Gastroesophageal sphincter (tissue), 4 donors: ENCODE measurements around the gene C15orf39. TPM values are rescaled to one million over a fixed set of nuclear protein-coding genes. Genes with fewer than 3 reads are reported as not detected.

Experiments used
- ATAC-seq: fragments of 150-250 bp; one replicate; pipeline ENCODE4 v1.9.1; 2016; ENCODE audit warnings: mild to moderate bottlenecking, moderate library complexity
- H3K27ac ChIP-seq, 4 donors: fragments of 200-600 bp; sonication (generic) in 3 of 4; 1 replicate in 3 of 4; 2 replicates in 1 of 4; pipeline ENCODE4 v1.5.1; 2016 to 2019
- H3K27me3 ChIP-seq: fragments of 200-600 bp; sonication (generic); one replicate; pipeline ENCODE4 v1.5.1; 2019
- H3K36me3 ChIP-seq, 2 donors: fragments of 200-600 bp; sonication (generic); one replicate each; pipeline ENCODE4 v1.5.1; 2019; ENCODE audit warnings: control low read depth in 1 of 2
- H3K4me1 ChIP-seq, 3 donors: fragments of 200-600 bp; sonication (generic); 1 replicate in 2 of 3; 2 replicates in 1 of 3; pipeline ENCODE4 v1.5.1; 2016 to 2019; ENCODE audit warnings: control low read depth in 2 of 3
- H3K4me3 ChIP-seq, 2 donors: fragments of 200-600 bp; sonication (generic); one replicate each; pipeline ENCODE4 v1.5.1; 2019; ENCODE audit warnings: mild to moderate bottlenecking in 1 of 2, moderate library complexity in 1 of 2
- H3K9me3 ChIP-seq, 3 donors: fragments of 200-600 bp; sonication (generic); one replicate each; pipeline ENCODE4 v1.5.1; 2017 to 2019; ENCODE audit warnings: control low read depth in 2 of 3
- EP300 ChIP-seq: sonication (generic); formaldehyde crosslinking; IDR thresholded peaks from one replicate; pipeline ENCODE4 v1.6.1; 2017; ENCODE audit warnings: antibody characterized with exemption, mild to moderate bottlenecking
- POLR2A ChIP-seq, 2 donors: fragments of 450-650 bp; IDR thresholded peaks; one replicate each; pipeline ENCODE4 v1.6.1; 2017; ENCODE audit warnings: antibody characterized with exemption in 2 of 2, mild to moderate bottlenecking in 2 of 2, moderate library complexity in 1 of 2
- POLR2AphosphoS5 ChIP-seq: sonication (generic); formaldehyde crosslinking; IDR thresholded peaks from one replicate; pipeline ENCODE4 v1.6.1; 2017; ENCODE audit warnings: antibody characterized with exemption
- WGBS, 2 donors: methylation state at CpG; one replicate each; pipeline ENCODE4 v1.1.5; 2018; ENCODE audit warnings: low coverage in 1 of 2; 5-methylcytosine and 5-hydroxymethylcytosine counted together
- total RNA-seq, 4 donors: library from RNA; depleted of rRNA; stranded (reverse); fragments of >200 nt; gene quantifications; one replicate each; pipeline ENCODE4 v1.1.0, GENCODE V29; 2016
- TF ChIP-seq, protein P1 (sequence below), 4 experiments: fragments of 200-600 bp in 2 of 4; fragments of 450-650 bp in 2 of 4; sonication (generic) in 1 of 4; IDR thresholded peaks; one replicate each; pipeline ENCODE4 v1.5.1; 2017 to 2019; ENCODE audit warnings: antibody characterized with exemption in 4 of 4, mild to moderate bottlenecking in 2 of 4, moderate library complexity in 2 of 4

C15orf39 gene
- total RNA-seq, 4 donors from 2014 or later = 7.3 to 13.2 (median 11.5) TPM

DNA sequence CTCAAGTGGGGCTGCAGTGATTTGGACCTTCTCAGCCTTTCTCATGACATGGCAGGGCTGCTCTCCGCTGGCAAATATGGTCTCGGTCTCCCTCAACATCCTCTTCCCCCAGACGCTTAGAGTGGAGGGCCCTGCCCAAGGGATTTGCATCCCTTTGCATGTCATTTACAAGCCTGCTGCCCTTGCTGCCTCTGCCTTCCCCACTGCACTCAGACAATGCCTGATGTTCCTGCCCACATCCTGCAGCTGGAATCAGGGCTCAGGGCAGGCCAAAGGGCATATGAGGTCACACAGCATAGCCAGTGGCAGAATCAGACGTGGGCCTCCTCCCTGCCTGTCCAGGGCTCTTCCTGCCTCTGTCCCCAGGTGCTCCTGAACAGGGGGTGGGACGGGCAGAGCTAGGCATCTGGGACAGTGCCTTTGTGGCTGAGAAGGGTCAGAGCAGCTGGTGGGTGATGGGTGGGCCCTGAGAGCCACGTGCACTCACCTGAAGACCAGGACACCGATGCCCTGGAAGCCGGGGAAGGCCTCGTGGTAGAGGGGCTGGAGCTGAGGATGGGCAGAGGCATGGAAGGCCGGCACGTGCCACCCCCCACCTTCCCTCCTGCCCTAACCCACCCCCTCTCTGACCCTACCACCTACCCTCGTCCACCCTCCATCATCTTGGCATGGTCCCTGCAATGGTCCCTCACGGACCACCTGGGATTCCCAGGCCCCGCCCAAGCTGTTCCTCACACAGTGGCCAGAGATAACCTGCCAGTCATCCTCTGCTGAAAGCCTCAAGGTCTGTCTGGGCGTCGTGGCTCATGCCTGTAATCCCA is 29.1 kb downstream of the C15orf39 start:
- H3K36me3 ChIP-seq = no peaks in the 10 kb centered on the region
- H3K27me3 ChIP-seq = peaks cover 52% of the 10 kb centered on the region
- H3K9me3 ChIP-seq = no peaks in the 10 kb centered on the region
- 78 to 90% methylated on average over 2 to 6 of the region's 16 CpGs for WGBS, 2 donors
- no peak overlapping the region for H3K27ac ChIP-seq
- H3K4me3 ChIP-seq = no peak overlapping the region
- TF ChIP-seq, protein P1, sequence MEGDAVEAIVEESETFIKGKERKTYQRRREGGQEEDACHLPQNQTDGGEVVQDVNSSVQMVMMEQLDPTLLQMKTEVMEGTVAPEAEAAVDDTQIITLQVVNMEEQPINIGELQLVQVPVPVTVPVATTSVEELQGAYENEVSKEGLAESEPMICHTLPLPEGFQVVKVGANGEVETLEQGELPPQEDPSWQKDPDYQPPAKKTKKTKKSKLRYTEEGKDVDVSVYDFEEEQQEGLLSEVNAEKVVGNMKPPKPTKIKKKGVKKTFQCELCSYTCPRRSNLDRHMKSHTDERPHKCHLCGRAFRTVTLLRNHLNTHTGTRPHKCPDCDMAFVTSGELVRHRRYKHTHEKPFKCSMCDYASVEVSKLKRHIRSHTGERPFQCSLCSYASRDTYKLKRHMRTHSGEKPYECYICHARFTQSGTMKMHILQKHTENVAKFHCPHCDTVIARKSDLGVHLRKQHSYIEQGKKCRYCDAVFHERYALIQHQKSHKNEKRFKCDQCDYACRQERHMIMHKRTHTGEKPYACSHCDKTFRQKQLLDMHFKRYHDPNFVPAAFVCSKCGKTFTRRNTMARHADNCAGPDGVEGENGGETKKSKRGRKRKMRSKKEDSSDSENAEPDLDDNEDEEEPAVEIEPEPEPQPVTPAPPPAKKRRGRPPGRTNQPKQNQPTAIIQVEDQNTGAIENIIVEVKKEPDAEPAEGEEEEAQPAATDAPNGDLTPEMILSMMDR (IDR thresholded peaks at IDR 0.05) = no peak
- TF ChIP-seq EP300 = no peak
- TF ChIP-seq POLR2AphosphoS5 = no peak
- TF ChIP-seq POLR2A (IDR thresholded peaks at IDR 0.05) = no peak
- no peaks in the 10 kb centered on the region for H3K4me1 ChIP-seq
- no peak for ATAC-seq

DNA sequence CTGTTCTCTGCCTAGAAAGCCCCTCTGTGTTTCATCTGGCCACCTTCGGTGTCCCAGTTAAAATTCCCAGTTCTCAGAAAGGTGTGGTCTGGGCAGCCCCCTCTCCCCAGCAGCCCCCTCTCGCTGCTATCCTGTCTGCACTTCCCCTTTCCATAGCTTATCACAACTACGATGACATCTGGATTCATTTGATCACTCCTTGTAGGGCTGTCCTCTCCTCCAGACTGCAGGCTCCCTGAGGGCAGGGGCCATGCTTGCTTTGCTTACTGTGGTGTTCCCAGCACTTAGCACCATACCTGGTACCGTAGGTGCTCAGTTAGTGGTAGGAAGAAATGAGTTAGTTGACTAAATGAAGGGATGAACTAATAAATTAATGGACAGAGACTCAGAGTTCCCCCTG is 30.2 kb downstream of the C15orf39 start:
- peaks cover 60% of the 10 kb centered on the region for H3K27me3 ChIP-seq
- H3K36me3 ChIP-seq = no peaks in the 10 kb centered on the region
- no peaks in the 10 kb centered on the region for H3K4me1 ChIP-seq
- ATAC-seq = no peak
- WGBS, 2 donors = 62 to 84% methylated on average over 3 of the region's 4 CpGs
- no peaks in the 10 kb centered on the region for H3K9me3 ChIP-seq
- TF ChIP-seq POLR2AphosphoS5 (no peak), EP300 (no peak), POLR2A (IDR thresholded peaks at IDR 0.05) (no peak)
- TF ChIP-seq, protein P1 (IDR thresholded peaks at IDR 0.05) = no peak
- no peak overlapping the region for H3K4me3 ChIP-seq
- H3K27ac ChIP-seq = no peak overlapping the region

DNA sequence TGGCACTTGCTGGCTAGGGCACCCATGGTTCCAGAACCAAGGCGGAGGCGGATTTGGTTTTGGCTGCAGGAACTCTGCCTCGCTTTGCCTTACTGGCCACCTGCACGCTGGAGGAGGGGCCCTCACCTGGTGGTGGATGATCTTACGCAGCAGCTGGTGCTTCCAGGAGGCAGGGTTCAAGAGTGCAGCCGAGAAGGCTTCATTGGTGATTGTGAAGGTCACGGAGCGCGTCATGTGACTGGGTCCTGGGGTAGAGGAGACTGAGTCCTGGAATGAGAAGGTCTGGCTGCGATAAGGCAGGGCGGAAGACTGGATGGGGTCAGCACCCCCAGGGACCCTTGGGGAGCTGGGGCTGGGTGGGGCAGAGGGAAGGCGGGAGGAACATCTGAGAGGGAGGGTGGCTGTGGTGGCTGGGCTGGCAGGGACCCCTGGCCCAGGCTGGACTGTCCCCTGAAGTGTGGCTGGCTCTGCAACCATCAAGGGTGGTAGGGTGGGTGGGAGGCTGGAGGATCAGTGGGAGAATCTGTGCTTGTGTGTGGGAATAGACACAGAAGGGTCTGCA is 30.7 kb downstream of the C15orf39 start:
- no peak for ATAC-seq
- no peak for TF ChIP-seq EP300
- TF ChIP-seq, protein P1 (IDR thresholded peaks at IDR 0.05) = no peak
- TF ChIP-seq POLR2A (IDR thresholded peaks at IDR 0.05) = no peak
- no peak for TF ChIP-seq POLR2AphosphoS5
- no peak overlapping the region for H3K27ac ChIP-seq
- peaks cover 65% of the 10 kb centered on the region for H3K27me3 ChIP-seq
- no peaks in the 10 kb centered on the region for H3K4me1 ChIP-seq
- H3K9me3 ChIP-seq = no peaks in the 10 kb centered on the region
- H3K4me3 ChIP-seq = no peak overlapping the region
- WGBS, 2 donors = 80 to 100% methylated on average over 1 to 3 of the region's 12 CpGs
- no peaks in the 10 kb centered on the region for H3K36me3 ChIP-seq

DNA sequence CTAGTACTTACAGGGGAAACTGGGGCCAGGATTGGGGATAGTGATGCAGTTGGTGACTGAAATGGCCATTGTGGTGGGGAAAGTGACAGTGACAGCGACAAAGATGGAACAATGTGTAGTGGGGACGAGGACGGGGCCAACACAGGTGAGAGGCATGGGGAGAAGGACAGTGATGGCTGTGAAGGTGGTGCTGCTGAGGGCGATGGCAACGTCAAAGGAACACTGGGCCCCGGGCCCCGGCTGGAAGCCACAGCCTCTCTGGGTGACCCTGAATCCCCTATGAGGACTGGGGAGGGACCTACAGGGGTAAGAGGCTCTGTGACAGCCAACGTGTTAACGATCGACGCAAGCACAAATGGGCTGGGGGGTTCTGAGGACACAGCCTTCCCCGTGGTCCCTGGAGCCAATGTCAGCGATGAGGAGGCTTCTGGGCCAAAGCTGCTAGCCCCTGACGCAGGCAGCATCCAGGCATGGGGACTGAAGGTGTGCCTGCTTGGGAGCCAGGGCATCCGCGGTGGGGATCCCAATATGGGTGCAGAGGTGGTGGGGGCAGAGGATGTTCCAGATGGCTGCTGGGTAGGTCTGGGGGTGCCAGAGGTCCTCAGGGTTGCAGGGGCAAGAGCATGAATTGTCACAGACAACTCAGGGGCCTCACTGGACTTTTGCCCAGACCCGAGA is 31.3 kb downstream of the C15orf39 start:
- Histone ChIP-seq H3K27me3 (peaks cover 71% of the 10 kb centered on the region), H3K4me1 (no peaks in the 10 kb centered on the region), H3K27ac (no peak overlapping the region), H3K36me3 (no peaks in the 10 kb centered on the region), H3K9me3 (no peaks in the 10 kb centered on the region), H3K4me3 (no peak overlapping the region)
- ATAC-seq = no peak
- TF ChIP-seq, protein P1 (IDR thresholded peaks at IDR 0.05) = no peak
- TF ChIP-seq POLR2A (IDR thresholded peaks at IDR 0.05) (no peak), EP300 (no peak), POLR2AphosphoS5 (no peak)
- WGBS, 2 donors = 70 to 81% methylated on average over 5 to 10 of the region's 17 CpGs
